GM19372 (cell line): ENCODE results near the gene ATP10A.
"Not testable (repeated sequence)": the region's sequence is repeated elsewhere in the genome, so short reads cannot be mapped to it uniquely, and the experiment has no call there.

ENCODE experiments used
- ATAC-seq: cut with Tn5 transposase; IDR thresholded peaks from one replicate; pipeline ENCODE4 v1.9.1; 2021; ENCODE audit warnings: mild to moderate bottlenecking, low read depth, moderate library complexity; ENCODE audit not compliant: unreplicated experiment

ATP10A gene

DNA sequence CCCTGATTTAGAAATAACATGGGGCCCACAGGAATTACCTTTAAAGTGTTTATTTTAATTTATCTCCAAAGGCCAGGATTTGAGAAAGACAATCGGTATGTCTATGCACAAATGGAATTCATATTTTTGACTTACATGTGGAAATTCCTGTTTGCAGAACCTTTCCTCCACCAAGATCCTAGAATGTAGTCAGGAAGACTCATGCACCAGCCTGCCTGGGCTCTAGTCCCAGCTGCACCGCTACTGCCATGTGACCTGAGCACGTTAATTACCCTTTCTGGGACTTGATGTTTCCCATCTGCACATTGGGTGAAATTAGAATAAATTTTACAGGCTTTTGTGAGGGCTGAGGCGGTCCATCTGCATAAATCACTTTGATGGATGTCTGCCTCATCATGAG lies 194.2 kb downstream of the ATP10A start:
- ATAC-seq, result no peak

DNA sequence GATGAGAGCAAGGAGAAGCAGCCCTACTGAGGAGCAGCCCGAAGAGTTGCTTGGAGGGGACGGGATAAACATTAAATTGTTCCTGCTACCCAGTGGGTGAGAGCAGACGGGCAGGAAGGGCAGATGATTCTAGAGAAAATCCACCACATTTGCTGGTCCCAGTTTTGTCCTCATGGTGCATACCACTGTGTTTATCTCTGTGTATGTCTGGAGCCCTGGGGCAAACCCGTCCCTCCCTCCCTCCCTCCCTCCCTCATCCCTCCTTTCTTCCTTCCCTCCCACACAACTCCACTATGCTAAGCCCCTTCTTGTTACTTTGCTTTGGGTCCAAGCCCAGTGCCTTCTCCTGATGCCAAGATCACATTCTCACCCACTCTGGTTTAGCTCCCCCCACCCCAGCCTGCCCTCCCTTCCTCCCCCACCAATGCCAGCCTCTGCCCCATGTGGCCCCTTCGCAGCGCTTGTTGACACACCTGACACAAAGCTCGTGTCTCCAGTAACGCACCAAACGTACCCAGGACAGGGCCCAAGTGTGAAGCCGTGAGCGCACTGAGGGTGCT lies 194.8 kb downstream of the ATP10A start:
- no peak for ATAC-seq

DNA sequence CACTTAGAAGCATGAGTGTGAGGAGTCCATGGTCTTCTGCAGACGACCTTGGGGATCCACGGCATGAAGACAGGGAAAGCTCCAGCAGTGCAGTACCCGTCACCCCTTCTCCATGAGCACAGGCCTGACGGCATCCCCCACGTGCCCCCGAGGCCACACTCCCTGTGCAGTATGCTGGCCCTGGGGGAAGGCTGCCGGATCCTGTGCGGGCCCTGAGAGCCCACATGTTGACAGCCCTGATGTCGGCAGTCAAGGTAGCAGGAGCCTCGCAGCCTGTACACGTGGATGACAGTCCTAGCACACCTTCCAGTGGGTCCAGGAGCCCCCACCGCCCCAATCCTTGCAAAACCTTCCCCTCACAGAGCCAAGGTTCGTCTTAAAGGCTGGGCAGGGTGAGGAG lies 195.3 kb downstream of the ATP10A start:
- ATAC-seq, result no peak

DNA sequence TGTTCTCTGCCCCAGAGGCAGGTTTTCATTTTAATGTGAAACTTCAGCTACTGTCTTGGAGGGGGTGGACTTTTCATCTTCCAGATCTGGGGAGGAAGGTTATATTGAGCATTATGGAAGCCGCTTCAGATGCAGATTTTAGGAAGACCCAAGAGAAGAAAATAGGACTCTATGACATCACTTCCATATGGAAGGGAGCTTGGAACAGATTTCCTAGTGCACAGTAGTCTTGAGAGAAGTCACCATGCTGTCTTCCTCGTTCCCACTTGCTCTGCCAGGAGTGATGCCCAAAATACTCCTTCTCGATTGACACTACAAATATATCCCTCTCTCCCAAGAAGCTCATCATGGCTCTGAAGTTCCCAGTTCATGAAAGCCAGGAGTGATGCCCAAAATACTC lies 197.2 kb downstream of the ATP10A start:
- no peak for ATAC-seq

DNA sequence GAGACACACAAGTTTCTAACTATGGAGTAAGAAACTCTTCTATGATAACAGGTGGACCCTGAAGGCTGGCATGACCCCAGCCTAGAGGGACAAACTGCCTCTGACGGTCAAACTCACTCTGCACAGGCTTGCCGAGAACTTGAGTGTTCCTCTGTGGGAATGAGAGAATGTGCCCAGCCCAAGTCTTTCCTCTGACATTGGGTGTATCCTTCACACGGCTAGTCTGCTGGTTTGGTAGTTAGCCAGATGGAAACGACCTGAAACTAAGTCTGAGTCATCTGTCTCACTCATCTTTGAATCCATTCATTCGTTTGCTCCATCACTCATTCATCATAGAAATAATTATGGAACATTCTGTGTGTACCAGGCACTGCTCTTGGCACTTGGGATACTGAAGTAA lies 198.4 kb downstream of the ATP10A start:
- no peak for ATAC-seq

DNA sequence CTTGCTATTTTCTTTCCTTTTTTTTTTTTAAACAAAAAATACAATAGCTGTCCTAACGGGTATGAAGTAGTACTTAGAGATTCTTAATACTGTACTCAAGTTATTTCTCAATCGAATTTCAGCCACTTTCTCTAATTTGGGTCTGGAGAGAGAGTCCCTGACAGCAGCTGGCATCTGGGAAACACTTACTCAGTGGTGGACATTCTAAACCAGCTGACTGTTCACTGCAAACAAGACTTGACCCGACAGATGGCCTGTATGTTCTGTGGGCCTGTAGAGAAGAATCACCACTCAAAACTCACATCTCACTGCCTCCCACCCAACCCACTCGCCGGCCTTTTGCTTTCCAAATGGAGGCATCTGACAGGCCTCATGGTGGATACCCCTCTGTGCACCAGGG lies 199.6 kb downstream of the ATP10A start:
- ATAC-seq, result no peak

DNA sequence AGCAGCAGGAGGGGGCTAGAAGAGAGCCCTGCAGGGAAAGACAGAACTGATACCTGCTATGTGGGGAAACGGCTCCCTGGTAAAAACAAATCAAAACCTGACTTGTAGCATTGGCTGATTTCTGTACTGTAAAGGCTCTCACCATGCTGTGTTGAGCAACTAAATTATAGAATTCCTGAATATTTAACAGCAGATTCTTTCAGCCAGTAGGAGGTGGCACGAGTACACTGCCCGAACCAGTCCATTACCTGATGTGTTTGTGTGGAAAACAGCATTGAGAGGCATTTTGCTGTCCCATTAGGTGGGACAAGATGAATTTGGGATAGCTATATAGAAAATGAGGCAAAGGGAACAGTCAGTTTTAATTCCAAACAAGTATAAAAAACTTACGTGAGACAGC lies 201.2 kb downstream of the ATP10A start:
- no peak for ATAC-seq

DNA sequence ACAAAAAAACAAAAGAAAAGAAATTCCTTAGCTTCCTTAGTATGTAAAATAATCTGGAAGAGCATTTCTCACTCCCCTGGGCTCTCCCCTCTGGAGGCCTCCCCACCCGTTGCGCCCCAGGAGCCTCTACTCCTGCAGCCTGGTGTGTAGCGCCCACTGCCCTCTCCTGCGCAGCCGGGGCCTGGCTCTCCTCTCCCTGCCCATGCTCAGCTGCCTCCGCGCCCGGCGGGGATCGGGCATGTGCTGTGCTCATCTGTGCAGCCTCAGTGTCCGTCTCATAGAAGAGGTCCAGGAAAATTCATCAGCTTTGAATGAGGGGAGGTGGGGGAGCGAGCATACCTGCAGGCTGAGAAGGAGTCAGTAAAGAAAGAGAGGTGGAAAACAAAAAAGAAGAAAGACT lies 203.9 kb downstream of the ATP10A start:
- ATAC-seq, result no peak

DNA sequence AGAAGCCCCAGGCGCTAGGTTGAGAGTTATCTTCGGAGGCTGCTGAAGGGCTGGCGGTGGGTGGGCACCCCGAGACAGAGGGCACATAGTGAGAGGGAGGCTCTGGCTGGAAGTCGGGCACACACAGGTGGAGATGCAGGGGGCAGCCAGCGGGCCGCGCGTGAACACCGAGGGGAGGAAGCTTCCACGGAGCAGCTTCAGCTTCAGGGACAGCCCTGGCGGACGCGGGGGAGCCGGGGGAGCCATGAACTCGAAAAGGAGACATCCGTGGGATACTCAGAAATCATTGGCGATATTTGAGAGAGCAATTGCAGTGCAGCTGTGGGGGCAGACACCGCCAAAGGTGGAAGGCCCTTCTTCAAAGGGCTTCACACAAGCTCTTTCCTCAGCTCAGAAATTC lies 204.6 kb downstream of the ATP10A start:
- ATAC-seq, result no peak

DNA sequence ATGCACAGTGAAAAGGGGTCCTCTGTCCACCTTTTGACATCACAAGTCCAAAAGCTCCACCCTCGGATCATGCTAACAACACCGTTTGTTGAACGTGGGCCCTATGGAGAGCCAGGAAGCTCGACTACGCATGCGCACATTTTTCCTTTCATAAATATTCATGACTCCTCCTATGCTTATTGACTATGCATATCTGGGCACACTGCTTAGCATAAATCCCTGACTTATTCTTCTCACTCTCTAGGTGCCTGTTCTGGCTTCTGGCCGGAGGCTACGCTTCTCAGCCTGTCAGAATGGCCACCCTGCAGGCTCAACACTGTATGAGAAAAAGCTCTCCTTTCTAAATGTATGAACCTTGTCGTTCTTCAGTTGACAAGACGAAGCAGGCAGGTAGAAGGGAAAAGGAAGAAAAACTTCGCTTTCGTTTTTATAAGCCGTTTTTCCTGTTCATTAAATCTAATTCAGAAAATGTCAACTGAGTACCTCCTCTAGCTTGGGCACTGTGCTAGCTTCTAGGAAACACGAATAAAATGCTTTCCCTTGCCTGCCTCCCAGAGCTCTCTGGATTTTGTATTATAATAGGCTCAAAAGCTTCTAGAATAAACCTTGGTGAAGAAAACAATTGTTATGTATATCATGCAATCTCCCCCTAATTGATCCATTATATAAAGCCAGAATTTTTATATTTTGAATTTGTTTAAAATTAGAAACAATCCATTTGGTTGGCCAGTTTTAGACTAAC lies 207.7 kb downstream of the ATP10A start:
- ATAC-seq, result no peak

DNA sequence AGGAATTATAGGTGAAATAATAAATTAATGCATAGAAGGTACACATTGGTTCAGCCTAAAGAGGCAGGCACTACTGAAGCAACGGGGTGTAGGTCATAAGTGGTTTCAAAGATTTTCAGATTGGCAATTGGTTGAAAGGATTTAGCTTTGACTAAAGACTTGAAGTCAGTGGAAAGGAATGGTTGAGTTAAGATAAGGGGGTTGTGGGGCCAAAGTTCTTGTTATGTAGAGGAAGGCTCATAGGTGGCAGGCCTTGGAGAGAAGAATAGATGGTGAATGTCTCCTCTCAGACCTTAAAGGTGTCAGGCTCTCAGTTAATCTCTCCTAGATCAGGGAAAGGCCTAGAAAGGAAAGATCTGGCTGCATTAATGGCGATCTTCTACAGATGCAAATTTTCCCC lies 209.8 kb downstream of the ATP10A start:
- no peak for ATAC-seq

DNA sequence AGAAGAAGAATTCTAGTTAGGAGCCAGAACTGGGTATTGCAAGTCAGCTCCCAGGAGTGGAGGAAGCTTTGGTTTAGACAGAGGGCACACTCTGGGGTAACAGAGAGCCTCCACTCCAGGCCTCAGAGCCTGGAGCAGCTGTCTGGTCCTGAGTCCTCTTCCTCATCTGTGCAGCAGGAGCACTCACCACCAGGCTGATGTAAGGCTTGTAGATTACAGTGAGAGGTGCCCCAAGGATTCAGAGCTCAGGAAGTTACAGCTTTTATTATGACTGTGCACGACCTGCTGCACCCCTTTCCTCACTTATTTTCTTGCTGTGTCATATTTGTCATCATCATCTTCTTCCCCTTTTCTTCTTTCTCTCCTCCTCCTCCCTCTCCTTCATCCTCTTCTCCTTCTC lies 210.4 kb downstream of the ATP10A start:
- ATAC-seq, result no peak

DNA sequence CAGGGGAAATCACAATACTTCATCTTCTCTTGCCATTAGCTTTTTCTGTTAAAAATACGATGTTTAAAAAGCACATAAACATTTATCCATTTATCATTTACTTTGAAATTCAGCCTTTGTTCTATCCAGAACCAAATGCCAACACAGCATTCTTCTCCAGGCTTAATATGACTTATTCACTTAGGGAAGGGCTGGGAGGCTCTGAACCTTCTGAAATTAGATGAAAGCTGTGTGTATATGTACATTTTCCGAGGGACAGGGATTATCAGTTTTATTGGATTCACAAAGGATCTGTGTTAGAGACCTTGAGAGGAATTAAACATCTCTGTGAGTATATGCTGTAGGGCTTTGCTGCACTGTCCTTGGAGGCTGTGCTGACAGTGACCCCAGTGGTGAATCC lies 213.7 kb downstream of the ATP10A start:
- no peak for ATAC-seq

DNA sequence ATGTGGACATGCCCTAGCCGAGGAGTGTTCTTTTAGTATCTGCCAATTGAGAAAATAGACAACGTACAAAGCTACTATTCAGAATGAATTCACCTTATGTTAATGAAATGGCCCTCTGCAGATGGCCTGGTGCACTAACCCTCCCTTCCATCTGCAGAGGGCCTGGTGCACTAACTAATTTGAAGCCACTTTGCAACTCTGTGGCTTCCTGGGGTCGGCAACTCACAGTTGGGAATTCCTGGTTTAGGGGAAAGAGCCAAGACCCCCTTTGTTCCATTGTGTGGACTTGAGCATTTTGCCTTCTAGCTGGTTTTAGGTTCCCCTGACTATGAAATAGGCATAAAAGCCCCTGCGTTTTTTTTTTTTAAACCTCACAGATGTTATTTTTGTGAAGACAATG lies 220.0 kb downstream of the ATP10A start:
- ATAC-seq, result no peak

DNA sequence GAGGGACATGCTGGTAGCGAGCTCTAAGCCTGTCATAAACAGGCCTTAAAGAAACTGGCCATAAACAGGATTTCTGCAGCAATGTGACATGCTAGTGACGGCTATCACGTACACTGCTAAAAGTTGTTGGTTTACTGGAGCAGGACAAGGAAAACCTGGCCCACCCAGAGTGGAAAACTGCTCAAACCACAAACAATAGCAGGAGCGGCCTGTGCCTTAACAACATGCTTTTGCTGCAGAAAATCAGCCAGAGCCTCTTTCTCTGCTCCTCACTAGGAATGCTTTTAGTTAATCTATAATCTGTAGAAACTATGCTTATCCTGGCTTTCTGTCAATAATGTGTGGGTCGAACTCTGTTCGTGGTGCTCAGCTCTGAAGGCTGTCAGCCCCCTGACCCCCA lies 221.4 kb downstream of the ATP10A start:
- no peak for ATAC-seq

DNA sequence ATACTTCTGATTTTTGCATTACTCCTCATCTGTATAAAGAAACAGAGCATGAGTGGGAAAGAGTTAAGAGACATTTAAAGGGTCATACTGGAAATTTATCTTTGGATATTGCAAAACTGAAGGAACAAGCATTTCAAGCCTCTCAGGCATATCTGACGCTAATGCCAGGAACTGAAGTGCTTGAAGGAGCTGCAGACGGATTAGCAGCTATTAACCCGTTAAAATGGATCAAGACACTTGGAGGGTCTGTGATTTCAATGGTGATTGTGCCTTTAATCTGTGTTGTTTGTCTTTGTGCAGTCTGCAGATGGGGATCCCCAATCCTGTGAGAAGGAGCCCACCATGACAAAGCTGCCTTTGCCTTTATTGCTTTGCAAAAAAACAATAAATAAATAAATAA lies 221.8 kb downstream of the ATP10A start:
- ATAC-seq, result no peak

DNA sequence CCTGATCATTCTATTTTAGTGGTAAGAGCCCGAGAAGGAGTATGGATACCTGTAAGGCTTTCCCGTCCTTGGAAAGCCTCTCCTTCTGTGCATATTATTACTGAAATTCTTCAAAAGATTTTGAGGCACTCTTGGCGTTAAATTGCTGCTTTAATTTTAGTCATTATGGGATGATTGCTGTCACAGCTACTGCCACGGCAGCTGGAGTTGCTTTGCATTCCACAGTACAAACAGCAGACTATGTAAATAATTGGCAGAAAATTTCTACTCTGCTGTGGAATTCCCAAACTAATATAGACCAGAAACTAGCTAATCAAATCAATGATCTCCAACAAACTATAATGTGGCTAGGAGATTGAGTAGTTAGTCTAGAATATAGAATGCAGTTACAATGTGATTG lies 222.2 kb downstream of the ATP10A start:
- ATAC-seq, result not testable (repeated sequence)

DNA sequence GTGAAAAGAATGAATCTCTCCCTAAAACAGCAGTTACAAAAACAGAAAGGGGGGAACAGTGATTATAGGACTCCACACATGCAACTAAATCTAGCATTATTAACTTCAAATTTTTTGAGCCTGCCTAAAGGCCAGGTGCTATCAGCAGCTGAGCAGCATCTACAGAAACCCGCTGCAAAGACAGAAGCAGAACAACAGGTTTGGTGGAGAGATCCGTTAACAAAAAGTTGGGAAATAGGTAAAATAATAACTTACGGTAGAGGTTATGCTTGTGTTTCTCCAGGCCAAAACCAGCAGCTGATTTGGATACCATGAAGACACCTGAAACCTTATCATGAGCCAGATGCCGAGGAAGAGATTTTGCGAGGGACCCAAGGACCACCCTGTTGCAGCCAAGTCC lies 222.7 kb downstream of the ATP10A start:
- ATAC-seq, result no peak

DNA sequence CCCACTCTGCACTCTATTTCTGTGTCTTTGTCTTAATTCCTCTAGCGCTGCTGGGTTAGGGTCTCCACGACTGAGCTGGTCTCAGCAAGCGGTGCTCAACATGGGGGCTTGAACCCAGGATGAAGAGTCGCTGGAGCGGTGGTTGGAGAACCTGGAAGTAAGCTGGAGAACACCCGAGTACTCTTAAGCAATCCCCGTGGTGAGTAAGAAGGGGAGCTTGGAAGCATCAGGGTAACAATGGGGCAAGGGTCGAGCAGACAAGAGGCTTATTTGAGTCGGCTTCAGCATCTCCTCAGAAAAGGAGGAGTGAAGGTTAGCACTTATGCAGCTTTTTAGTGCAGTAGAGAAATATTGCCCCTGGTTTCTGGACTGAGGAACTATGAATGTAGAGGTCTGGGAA lies 226.6 kb downstream of the ATP10A start:
- ATAC-seq, result not testable (repeated sequence)

DNA sequence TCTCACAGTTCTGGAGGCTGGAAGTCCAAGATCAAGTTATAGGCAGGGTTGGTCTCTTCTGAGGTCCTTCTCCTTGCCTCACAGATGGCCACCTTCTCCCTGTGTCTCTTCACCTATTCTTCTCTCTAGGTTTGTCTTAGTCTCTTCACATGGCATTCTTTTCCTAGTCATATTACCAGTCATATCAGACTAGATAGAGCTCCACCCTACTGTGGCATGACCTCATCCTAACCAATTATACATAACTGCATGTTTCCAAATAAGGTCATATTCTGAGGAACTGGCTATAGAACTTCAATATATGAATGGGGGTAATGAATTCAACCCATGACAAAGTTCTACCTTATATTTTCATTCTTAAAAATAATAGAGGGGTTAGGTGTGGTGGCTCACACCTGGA lies 227.9 kb downstream of the ATP10A start:
- ATAC-seq, result no peak

DNA sequence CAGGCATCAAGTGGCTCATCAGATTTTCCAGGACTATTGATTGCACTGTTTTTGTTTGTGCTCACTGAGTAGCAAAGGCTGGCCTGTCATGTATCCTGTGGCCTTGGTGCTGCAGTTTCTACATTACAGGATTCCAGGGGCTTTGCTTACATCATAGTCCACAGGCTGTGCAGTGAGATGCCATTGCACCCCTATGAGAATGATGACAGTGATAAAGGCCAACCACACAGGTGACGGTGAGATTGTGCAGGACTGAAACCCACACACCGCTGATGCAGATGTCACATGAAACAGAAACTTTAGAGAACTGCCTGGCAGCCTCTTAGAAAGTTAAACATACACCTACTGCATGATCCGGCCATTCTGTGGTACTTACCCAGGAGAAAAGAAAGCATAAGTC lies 229.3 kb downstream of the ATP10A start:
- no peak for ATAC-seq

DNA sequence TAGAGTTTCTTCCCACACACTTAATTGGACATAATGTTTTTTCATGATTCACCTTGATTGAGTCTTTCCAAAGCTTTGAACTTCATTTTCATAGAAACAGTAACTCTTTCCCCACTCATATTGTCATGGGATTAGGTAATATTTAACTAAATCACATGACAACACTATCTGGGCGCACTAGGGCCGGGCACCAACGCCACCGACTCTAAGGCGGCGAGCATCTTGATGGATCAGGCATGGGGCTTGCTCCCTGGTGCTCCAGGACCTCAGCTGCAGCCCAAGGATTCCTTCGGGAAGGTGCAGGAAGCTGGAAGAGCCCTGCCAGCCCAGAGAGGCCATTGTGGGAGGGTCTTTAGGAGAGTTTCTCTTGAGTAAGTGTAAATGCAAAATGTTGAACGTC lies 231.2 kb downstream of the ATP10A start:
- no peak for ATAC-seq
